Mesendoderm (in vitro differentiated cells): ENCODE measurements around the gene TMEM263.

Experiments
- DNase-seq: peaks from one replicate; pipeline ENCODE4 v3.0.0; 2013
- H2AK5ac ChIP-seq: 2 replicates; pipeline ENCODE4 v1.6.1; 2013; ENCODE audit warnings: low read length, inconsistent platforms
- H2BK120ac ChIP-seq: 2 replicates; pipeline ENCODE4 v1.6.1; 2013; ENCODE audit warnings: low read depth, mild to moderate bottlenecking, low read length, moderate library complexity, mixed read lengths
- H2BK15ac ChIP-seq: replicated peaks from 2 replicates; pipeline ENCODE4 v1.6.1; 2013; ENCODE audit warnings: low read depth, mild to moderate bottlenecking, moderate library complexity
- H2BK5ac ChIP-seq: 2 replicates; pipeline ENCODE4 v1.6.1; 2013; ENCODE audit warnings: low read length, inconsistent platforms
- H3K18ac ChIP-seq: 2 replicates; pipeline ENCODE4 v1.6.1; 2013; ENCODE audit warnings: mild to moderate bottlenecking, low read length, mixed read lengths
- H3K23ac ChIP-seq: one replicate; pipeline ENCODE4 v1.6.1; 2013; ENCODE audit warnings: low read length
- H3K27ac ChIP-seq: 2 replicates; pipeline ENCODE4 v1.5.1; 2013; ENCODE audit warnings: low read depth, mild to moderate bottlenecking, inconsistent platforms, low read length, moderate library complexity
- H3K27me3 ChIP-seq: 2 replicates; pipeline ENCODE4 v1.6.1; 2013; ENCODE audit warnings: low read length, control low read depth, mild to moderate bottlenecking, inconsistent platforms; ENCODE audit not compliant: insufficient read depth, poor library complexity
- H3K36me3 ChIP-seq: 2 replicates; pipeline ENCODE4 v1.6.1; 2013; ENCODE audit warnings: low read length, inconsistent platforms; ENCODE audit not compliant: control insufficient read depth, insufficient read depth
- H3K4ac ChIP-seq: one replicate; pipeline ENCODE4 v1.6.1; 2013; ENCODE audit warnings: low read depth, mild to moderate bottlenecking, low read length, moderate library complexity
- H3K4me1 ChIP-seq: 2 replicates; pipeline ENCODE4 v1.6.1; 2013; ENCODE audit warnings: low read depth, low read length, inconsistent platforms; ENCODE audit not compliant: control insufficient read depth
- H3K4me2 ChIP-seq: 2 replicates; pipeline ENCODE4 v1.6.1; 2013; ENCODE audit warnings: low read length
- H3K4me3 ChIP-seq: 2 replicates; pipeline ENCODE4 v1.5.1; 2013; ENCODE audit warnings: mild to moderate bottlenecking, low read length
- H3K56ac ChIP-seq: one replicate; pipeline ENCODE4 v1.6.1; 2013; ENCODE audit warnings: low read length
- H3K79me1 ChIP-seq: 2 replicates; pipeline ENCODE4 v1.6.1; 2013; ENCODE audit warnings: low read length, inconsistent platforms
- H3K79me2 ChIP-seq: 2 replicates; pipeline ENCODE4 v1.6.1; 2013; ENCODE audit warnings: mild to moderate bottlenecking, low read length; ENCODE audit not compliant: control insufficient read depth, insufficient read depth
- H3K9ac ChIP-seq: 2 replicates; pipeline ENCODE4 v1.6.1; 2013; ENCODE audit warnings: low read length, inconsistent platforms
- H4K5ac ChIP-seq: one replicate; pipeline ENCODE4 v1.6.1; 2013; ENCODE audit warnings: low read length
- H4K8ac ChIP-seq: one replicate; pipeline ENCODE4 v1.6.1; 2013; ENCODE audit warnings: low read depth, mild to moderate bottlenecking, control low read depth, low read length, moderate library complexity
- WGBS: extraction: QIAGEN DNeasy Blood & Tissue Kit; methylation state at CpG from one replicate; pipeline ENCODE4 v1.1.7; 2013; ENCODE audit warnings: low lambda C conversion rate, missing lambda C conversion rate; ENCODE audit not compliant: insufficient coverage; ENCODE audit errors: extremely low coverage; 5-methylcytosine and 5-hydroxymethylcytosine counted together

The TMEM263 gene

DNA sequence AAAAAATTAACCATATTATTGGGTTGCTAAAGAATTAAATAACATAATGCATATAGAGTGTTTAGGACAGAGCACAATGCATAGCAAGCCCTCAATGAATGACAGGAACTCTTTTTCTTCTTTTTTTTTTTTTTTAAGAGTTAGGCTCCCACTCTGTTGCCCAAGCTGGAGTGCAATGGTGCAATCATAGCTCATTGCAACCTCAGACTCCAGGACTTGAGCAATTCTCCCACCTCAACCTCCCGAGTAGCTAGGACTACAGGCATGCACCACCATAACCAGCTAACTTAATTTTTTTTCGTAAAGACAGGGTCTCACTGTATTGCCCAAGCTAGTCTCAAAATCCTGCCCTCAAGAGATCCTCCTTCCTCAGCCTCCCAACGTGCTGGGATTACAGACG lies 51.7 kb downstream of the TMEM263 start:
- H3K79me2 ChIP-seq, result no peaks in the 10 kb centered on the region
- H3K36me3 ChIP-seq, result no peaks in the 10 kb centered on the region
- no peak overlapping the region for H3K4me3 ChIP-seq
- H3K18ac ChIP-seq, result no peak overlapping the region
- no peak overlapping the region for H3K23ac ChIP-seq
- no peak overlapping the region for H3K4me2 ChIP-seq
- no peak overlapping the region for H3K27ac ChIP-seq
- no CpG with 5 or more reads among the region's 4 CpGs for WGBS
- DNase-seq, result no peak
- no peak overlapping the region for H2AK5ac ChIP-seq
- no peak overlapping the region for H2BK15ac ChIP-seq
- no peak overlapping the region for H4K8ac ChIP-seq
- H2BK120ac ChIP-seq, result no peak overlapping the region
- H4K5ac ChIP-seq, result no peak overlapping the region
- no peaks in the 10 kb centered on the region for H3K79me1 ChIP-seq
- H2BK5ac ChIP-seq, result no peak overlapping the region
- no peaks in the 10 kb centered on the region for H3K4me1 ChIP-seq
- H3K4ac ChIP-seq, result no peak overlapping the region
- no peak overlapping the region for H3K9ac ChIP-seq
- H3K27me3 ChIP-seq, result no peaks in the 10 kb centered on the region
- no peak overlapping the region for H3K56ac ChIP-seq

DNA sequence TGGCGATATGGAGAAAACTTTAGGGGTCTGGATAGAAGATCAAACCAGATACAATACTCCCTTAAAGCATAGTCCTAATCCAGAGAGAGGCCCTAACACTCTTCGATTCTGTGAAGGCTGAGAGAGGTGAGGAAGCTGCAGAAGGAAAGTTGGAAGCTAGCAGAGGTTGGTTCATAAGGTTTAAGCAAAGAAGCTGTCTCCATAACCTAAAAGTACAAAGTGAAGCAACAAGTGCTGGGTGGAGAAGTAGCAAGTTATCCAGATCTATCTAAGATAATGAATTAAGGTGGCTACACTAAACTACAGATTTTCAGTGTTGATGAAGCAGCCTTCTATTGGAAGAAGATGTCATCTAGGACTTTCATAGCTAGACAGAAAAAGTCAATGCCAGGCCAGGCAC lies 55.8 kb downstream of the TMEM263 start:
- H3K4me3 ChIP-seq, result no peak overlapping the region
- H3K79me2 ChIP-seq, result no peaks in the 10 kb centered on the region
- WGBS, result no CpG with 5 or more reads among the region's 2 CpGs
- DNase-seq, result no peak
- H3K23ac ChIP-seq, result no peak overlapping the region
- no peaks in the 10 kb centered on the region for H3K36me3 ChIP-seq
- H3K18ac ChIP-seq, result no peak overlapping the region
- H3K4me2 ChIP-seq, result no peak overlapping the region
- H3K9ac ChIP-seq, result no peak overlapping the region
- no peak overlapping the region for H2AK5ac ChIP-seq
- H2BK120ac ChIP-seq, result no peak overlapping the region
- H3K4ac ChIP-seq, result no peak overlapping the region
- no peaks in the 10 kb centered on the region for H3K79me1 ChIP-seq
- no peaks in the 10 kb centered on the region for H3K27me3 ChIP-seq
- no peak overlapping the region for H3K27ac ChIP-seq
- H4K5ac ChIP-seq, result no peak overlapping the region
- no peaks in the 10 kb centered on the region for H3K4me1 ChIP-seq
- H2BK5ac ChIP-seq, result no peak overlapping the region
- H2BK15ac ChIP-seq, result no peak overlapping the region
- H3K56ac ChIP-seq, result no peak overlapping the region
- H4K8ac ChIP-seq, result no peak overlapping the region

DNA sequence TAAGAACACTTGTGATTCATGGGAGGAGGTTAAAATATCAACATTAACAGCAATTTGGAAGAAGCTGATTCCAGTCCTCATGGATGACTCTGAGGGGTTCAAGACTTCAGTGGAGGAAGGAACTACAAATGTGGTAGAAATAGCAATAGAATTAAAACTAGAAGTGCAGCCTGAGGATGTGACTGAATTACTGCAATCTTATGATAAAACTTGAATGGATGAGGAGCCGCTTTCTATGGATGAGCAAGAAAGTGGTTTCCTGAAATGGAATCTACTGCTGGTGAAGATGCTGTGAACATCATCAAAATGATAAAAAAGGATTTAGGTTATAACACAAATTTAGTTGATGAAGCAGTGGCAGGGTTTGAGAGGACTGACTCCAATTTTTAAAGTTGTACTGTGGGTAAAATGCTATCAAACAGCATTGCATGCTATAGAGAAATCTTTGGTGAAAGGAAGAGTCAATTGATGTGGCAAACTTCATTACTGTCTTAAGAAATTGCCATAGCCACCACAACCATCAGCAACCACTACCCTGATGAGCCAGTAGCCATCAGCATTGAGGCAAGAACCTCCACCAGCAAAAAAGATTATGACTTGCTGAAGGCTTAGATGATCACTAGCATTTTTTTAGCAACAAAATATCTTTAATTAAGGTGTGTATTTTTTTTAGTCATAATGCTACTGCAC lies 57.2 kb downstream of the TMEM263 start:
- WGBS, result no CpG with 5 or more reads among the region's 1 CpG
- H3K4ac ChIP-seq, result no peak overlapping the region

DNA sequence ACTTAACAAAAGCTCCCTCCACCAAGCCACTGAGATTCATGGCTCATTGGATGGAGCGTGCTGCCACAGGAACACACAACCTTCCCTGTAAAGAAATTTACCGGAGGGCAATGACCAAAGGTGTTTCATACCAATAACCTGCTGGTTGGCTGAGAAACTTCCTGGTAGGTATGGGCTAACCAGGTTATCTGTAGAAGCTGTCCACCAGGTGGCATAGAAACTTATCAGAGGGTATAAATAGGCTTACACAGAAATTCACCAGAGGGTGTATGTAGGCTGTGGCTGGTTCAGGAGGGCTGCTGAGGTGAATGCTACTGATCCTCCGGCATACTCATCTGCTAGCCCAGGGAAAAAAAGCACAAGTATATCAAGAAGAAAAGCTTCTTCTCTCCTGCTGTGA lies 58.3 kb downstream of the TMEM263 start:
- no peak overlapping the region for H3K9ac ChIP-seq
- H2BK120ac ChIP-seq, result no peak overlapping the region
- H3K79me1 ChIP-seq, result no peaks in the 10 kb centered on the region
- no peak overlapping the region for H3K4ac ChIP-seq
- WGBS, result no CpG with 5 or more reads among the region's 3 CpGs
- H3K4me3 ChIP-seq, result no peak overlapping the region
- no peaks in the 10 kb centered on the region for H3K27me3 ChIP-seq
- H2BK15ac ChIP-seq, result no peak overlapping the region
- no peaks in the 10 kb centered on the region for H3K4me1 ChIP-seq
- DNase-seq, result peak; percentile 68
- peak overlapping the region; percentile 65 for H4K8ac ChIP-seq
- H3K27ac ChIP-seq, result no peak overlapping the region
- H3K18ac ChIP-seq, result no peak overlapping the region
- H3K23ac ChIP-seq, result no peak overlapping the region
- no peak overlapping the region for H3K56ac ChIP-seq
- no peak overlapping the region for H3K4me2 ChIP-seq
- H2AK5ac ChIP-seq, result no peak overlapping the region
- H3K36me3 ChIP-seq, result no peaks in the 10 kb centered on the region
- no peaks in the 10 kb centered on the region for H3K79me2 ChIP-seq
- no peak overlapping the region for H2BK5ac ChIP-seq
- H4K5ac ChIP-seq, result no peak overlapping the region

More for the DNA sequence above, 57.2 kb downstream of the TMEM263 start:
- Histone ChIP-seq H3K4me3 (no peak overlapping the region), H3K18ac (no peak overlapping the region), H3K36me3 (no peaks in the 10 kb centered on the region), H2BK5ac (no peak overlapping the region), H3K4me2 (no peak overlapping the region), H3K27me3 (no peaks in the 10 kb centered on the region), H3K56ac (no peak overlapping the region), H3K79me2 (no peaks in the 10 kb centered on the region), H2BK15ac (no peak overlapping the region), H3K27ac (no peak overlapping the region), H3K4me1 (no peaks in the 10 kb centered on the region), H3K9ac (no peak overlapping the region), H3K79me1 (no peaks in the 10 kb centered on the region), H3K23ac (no peak overlapping the region), H2AK5ac (no peak overlapping the region), H4K5ac (no peak overlapping the region), H4K8ac (no peak overlapping the region), H2BK120ac (no peak overlapping the region)
- no peak for DNase-seq

DNA sequence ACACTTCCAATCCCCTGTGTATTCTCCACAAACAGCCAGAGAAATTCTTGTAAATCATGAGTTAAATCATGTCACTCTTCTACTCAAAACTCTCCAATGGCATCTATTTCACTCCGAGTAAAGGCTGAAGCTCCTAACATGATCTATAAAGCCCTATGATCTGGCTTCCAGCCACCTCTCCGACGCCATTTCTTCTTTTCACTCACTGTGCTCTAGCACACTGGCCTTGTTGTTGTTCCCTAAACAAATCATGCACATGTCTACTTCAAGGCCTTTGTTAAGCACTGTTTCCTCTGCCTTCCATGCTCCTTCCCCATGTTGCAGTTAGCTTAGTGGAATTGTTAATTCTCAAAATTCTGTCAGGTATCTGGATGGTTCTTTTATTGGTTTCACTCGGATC lies 61.3 kb downstream of the TMEM263 start:
- no peak for DNase-seq
- no CpG with 5 or more reads among the region's 4 CpGs for WGBS
- no peak overlapping the region for H4K8ac ChIP-seq
- no peak overlapping the region for H3K56ac ChIP-seq
- H3K4ac ChIP-seq, result no peak overlapping the region
- H3K79me2 ChIP-seq, result no peaks in the 10 kb centered on the region
- H3K23ac ChIP-seq, result no peak overlapping the region
- no peak overlapping the region for H4K5ac ChIP-seq
- no peaks in the 10 kb centered on the region for H3K4me1 ChIP-seq
- H3K27ac ChIP-seq, result no peak overlapping the region
- H3K9ac ChIP-seq, result no peak overlapping the region
- no peaks in the 10 kb centered on the region for H3K79me1 ChIP-seq
- no peaks in the 10 kb centered on the region for H3K27me3 ChIP-seq
- H3K18ac ChIP-seq, result no peak overlapping the region
- no peak overlapping the region for H2BK15ac ChIP-seq
- H3K4me3 ChIP-seq, result no peak overlapping the region
- H3K36me3 ChIP-seq, result no peaks in the 10 kb centered on the region
- no peak overlapping the region for H2BK5ac ChIP-seq
- no peak overlapping the region for H3K4me2 ChIP-seq
- no peak overlapping the region for H2BK120ac ChIP-seq
- no peak overlapping the region for H2AK5ac ChIP-seq

DNA sequence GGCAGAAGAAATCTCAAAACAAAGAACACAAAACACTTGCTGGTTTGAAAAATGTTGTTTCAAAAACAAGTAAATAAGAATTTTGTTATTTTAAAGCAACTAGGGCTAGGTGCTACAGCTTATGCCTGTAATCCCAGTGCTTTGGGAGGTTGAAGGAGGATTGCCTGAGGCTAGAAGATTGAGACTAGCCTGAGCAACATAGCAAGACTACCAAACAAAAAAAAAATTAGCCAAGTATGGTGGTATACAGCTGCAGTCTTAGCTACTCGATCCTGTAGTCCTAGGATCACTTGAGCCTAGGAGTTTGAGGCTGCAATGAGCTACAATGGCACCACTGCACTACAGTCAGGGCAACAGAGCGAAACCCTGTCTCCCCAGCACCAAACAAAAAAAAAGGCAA lies 63.8 kb downstream of the TMEM263 start:
- Histone ChIP-seq H3K9ac (no peak overlapping the region), H3K79me2 (no peaks in the 10 kb centered on the region), H3K4ac (no peak overlapping the region), H4K8ac (no peak overlapping the region), H3K4me2 (no peak overlapping the region), H2BK120ac (no peak overlapping the region), H4K5ac (no peak overlapping the region), H3K36me3 (no peaks in the 10 kb centered on the region), H2BK15ac (no peak overlapping the region), H2BK5ac (no peak overlapping the region), H3K56ac (no peak overlapping the region), H3K4me1 (no peaks in the 10 kb centered on the region), H3K79me1 (no peaks in the 10 kb centered on the region), H3K18ac (no peak overlapping the region), H3K27ac (no peak overlapping the region), H2AK5ac (no peak overlapping the region), H3K27me3 (no peaks in the 10 kb centered on the region), H3K23ac (no peak overlapping the region), H3K4me3 (no peak overlapping the region)
- no CpG with 5 or more reads among the region's 2 CpGs for WGBS
- DNase-seq, result no peak
